Measurements from ENCODE around the gene IL10RB.
"Not testable (repeated sequence)": the region's sequence is repeated elsewhere in the genome, so short reads cannot be mapped to it uniquely, and the experiment has no call there.

- TF ChIP-seq POLR2A (IDR thresholded peaks at IDR 0.05; ENCODE audit: control extremely low read depth in 1 of 2, low read depth in 2 of 2, low read length in 2 of 2); USF2 (IDR thresholded peaks at IDR 0.05; ENCODE audit: low read length); CTCF (IDR thresholded peaks at IDR 0.05; ENCODE audit: control extremely low read depth in 1 of 3, insufficient read depth in 1 of 3, low read depth in 1 of 3, low read length in 3 of 3); ZNF274 (IDR thresholded peaks at IDR 0.05; ENCODE audit: borderline replicate concordance, extremely low read depth, low read length); CHD2 (IDR thresholded peaks at IDR 0.05; ENCODE audit: low read length); TEAD4 (IDR thresholded peaks at IDR 0.05; ENCODE audit: low read depth, low read length); TAF1 (IDR thresholded peaks at IDR 0.05; ENCODE audit: low read depth, low read length); SAP30 (IDR thresholded peaks at IDR 0.05; ENCODE audit: insufficient read depth, insufficient replicate concordance, low read length); FOSL1 (IDR thresholded peaks at IDR 0.05; ENCODE audit: insufficient read depth, low read depth, low read length); CREB1 (IDR thresholded peaks at IDR 0.05); KDM1A (IDR thresholded peaks at IDR 0.05; ENCODE audit: borderline replicate concordance, low read length); ATF2 (IDR thresholded peaks at IDR 0.05; ENCODE audit: low read length): not testable (repeated sequence)
Observed at GRCh38 chr21:33239559-33240127, 26.5 kb upstream of the IL10RB start.

All from H1 (cell line).